ENCODE data around the gene RPL39. TPM values are rescaled to one million over a fixed set of nuclear protein-coding genes. Genes with fewer than 3 reads are reported as not detected.

Gene RPL39
- total RNA-seq, 2 donors from 2014 or later, result 1,458 to 1,459 TPM

Other genes with a start within 250 kb of the RPL39 start
- gene STEEP1, start 226.2 kb downstream of the RPL39 start, total RNA-seq, result 10 to 100 TPM; 13.6 to 15.1 TPM
- gene UBE2A, start 217.1 kb downstream of the RPL39 start, total RNA-seq, result 10 to 100 TPM; 46.6 to 56.7 TPM
- gene NKRF, start 185.2 kb downstream of the RPL39 start, total RNA-seq, result 1 to 10 TPM; 6.8 to 7.5 TPM
- gene SEPTIN6, start 98.5 kb downstream of the RPL39 start, total RNA-seq, result 10 to 100 TPM; 19.4 to 22.3 TPM
- under 1 TPM; 0.29 to 0.32 TPM for gene SOWAHD, start 33.0 kb downstream of the RPL39 start, total RNA-seq
- 1 to 10 TPM; 5.4 to 6.8 TPM for gene UPF3B, start 61.3 kb upstream of the RPL39 start, total RNA-seq
- gene RNF113A, start 80.1 kb upstream of the RPL39 start, total RNA-seq, result 10 to 100 TPM in 1 of 2 donors, 1 to 10 TPM in 1; 8.2 to 10.2 TPM
- 10 to 100 TPM; 65.9 to 74.7 TPM for gene NDUFA1, start 80.2 kb upstream of the RPL39 start, total RNA-seq
- gene AKAP14, start 104.3 kb upstream of the RPL39 start, total RNA-seq, result not detected
- 1 to 10 TPM; 5.9 to 8.4 TPM for gene NKAP, start 152.1 kb upstream of the RPL39 start, total RNA-seq

Measured in posterior vena cava (tissue), 2 donors.